Measurements from ENCODE around the gene QPCTL. TPM values are rescaled to one million over a fixed set of nuclear protein-coding genes. Genes with fewer than 3 reads are reported as not detected.

Gene QPCTL
- total and polyA plus RNA-seq, 9 of the 15 experiments (the other 6 are each of a cell fraction or from before 2014, with no cell fraction given), result 0.99 to 31.3 (median 12.7) TPM

DNA sequence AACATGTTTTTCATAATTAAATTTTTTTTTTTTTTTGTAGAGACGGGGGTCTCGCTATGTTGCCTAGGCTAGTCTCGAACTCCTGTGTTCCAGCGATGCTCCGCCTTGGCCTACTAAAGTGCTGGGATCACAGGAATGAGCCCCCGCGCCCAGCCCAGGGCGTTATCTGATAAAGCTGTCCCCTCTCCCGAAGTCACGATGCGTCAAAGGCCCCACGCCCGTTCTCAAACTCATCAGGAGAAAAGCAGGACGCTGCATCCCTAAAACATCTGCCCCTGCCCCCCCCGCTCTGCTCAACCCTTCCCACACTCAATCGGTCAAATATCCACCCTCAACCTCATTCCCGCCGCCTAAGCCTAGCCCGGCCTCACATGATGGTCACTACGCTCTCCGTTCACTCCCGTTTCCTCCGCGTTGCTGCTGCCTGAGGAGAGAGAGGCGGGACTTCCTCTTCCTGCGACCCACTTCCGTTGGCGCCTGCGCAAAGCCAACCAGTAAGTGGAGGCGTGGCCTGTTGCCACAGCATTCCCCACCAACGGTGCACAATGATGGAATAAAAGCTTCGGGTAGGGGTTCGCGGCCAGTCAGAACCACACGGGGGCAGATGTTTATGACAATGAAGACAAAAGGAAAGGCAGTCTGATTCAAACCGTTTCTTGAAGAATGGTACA lies 815 bp upstream of the QPCTL start, which contains the start of gene SNRPD2 (continued):
- TF ChIP-seq, protein P1, sequence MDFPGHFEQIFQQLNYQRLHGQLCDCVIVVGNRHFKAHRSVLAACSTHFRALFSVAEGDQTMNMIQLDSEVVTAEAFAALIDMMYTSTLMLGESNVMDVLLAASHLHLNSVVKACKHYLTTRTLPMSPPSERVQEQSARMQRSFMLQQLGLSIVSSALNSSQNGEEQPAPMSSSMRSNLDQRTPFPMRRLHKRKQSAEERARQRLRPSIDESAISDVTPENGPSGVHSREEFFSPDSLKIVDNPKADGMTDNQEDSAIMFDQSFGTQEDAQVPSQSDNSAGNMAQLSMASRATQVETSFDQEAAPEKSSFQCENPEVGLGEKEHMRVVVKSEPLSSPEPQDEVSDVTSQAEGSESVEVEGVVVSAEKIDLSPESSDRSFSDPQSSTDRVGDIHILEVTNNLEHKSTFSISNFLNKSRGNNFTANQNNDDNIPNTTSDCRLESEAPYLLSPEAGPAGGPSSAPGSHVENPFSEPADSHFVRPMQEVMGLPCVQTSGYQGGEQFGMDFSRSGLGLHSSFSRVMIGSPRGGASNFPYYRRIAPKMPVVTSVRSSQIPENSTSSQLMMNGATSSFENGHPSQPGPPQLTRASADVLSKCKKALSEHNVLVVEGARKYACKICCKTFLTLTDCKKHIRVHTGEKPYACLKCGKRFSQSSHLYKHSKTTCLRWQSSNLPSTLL (IDR thresholded peaks at IDR 0.05), result no peak
- peak; percentile 98 for TF ChIP-seq POLR2B (IDR thresholded peaks at IDR 0.05; ENCODE audit: low read depth, partially characterized antibody)
- TF ChIP-seq TEAD4 (IDR thresholded peaks at IDR 0.05; ENCODE audit: low read length), result peak; percentile 5; the same call in 1 of the 2 replicates
- no peak for TF ChIP-seq TEAD4 (CRISPR knock-in tag; IDR thresholded peaks at IDR 0.05; ENCODE audit: borderline replicate concordance)
- TF ChIP-seq, protein P2, sequence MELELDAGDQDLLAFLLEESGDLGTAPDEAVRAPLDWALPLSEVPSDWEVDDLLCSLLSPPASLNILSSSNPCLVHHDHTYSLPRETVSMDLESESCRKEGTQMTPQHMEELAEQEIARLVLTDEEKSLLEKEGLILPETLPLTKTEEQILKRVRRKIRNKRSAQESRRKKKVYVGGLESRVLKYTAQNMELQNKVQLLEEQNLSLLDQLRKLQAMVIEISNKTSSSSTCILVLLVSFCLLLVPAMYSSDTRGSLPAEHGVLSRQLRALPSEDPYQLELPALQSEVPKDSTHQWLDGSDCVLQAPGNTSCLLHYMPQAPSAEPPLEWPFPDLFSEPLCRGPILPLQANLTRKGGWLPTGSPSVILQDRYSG (tag; conservative IDR thresholded peaks at IDR 0.05; ENCODE audit: low read depth), result no peak
- TF ChIP-seq, protein P3, sequence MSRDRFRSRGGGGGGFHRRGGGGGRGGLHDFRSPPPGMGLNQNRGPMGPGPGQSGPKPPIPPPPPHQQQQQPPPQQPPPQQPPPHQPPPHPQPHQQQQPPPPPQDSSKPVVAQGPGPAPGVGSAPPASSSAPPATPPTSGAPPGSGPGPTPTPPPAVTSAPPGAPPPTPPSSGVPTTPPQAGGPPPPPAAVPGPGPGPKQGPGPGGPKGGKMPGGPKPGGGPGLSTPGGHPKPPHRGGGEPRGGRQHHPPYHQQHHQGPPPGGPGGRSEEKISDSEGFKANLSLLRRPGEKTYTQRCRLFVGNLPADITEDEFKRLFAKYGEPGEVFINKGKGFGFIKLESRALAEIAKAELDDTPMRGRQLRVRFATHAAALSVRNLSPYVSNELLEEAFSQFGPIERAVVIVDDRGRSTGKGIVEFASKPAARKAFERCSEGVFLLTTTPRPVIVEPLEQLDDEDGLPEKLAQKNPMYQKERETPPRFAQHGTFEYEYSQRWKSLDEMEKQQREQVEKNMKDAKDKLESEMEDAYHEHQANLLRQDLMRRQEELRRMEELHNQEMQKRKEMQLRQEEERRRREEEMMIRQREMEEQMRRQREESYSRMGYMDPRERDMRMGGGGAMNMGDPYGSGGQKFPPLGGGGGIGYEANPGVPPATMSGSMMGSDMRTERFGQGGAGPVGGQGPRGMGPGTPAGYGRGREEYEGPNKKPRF (IDR thresholded peaks at IDR 0.05; ENCODE audit: low read depth, low read length), result no peak
- TF ChIP-seq YBX1 (IDR thresholded peaks at IDR 0.05), result no peak
- TF ChIP-seq BRD9 (IDR thresholded peaks at IDR 0.05; ENCODE audit: low read depth, partially characterized antibody), result peak; percentile 62
- TF ChIP-seq NONO (IDR thresholded peaks at IDR 0.05; ENCODE audit: low read depth in 2 of 2, low read length in 1 of 2), result no peak
- no peak for TF ChIP-seq ZNF140 (CRISPR knock-in tag; IDR thresholded peaks at IDR 0.05)
- no peak for TF ChIP-seq ZNF589 (CRISPR knock-in tag; IDR thresholded peaks at IDR 0.05; ENCODE audit: low read depth)
- no peak for TF ChIP-seq FIP1L1 (IDR thresholded peaks at IDR 0.05; ENCODE audit: low read depth, low read length, poor library complexity, severe bottlenecking)
- no peak for TF ChIP-seq HDGF (IDR thresholded peaks at IDR 0.05)
- TF ChIP-seq ELF4 (CRISPR knock-in tag; IDR thresholded peaks at IDR 0.05), result peak; percentile 55; the same call in 1 of the 2 replicates
- TF ChIP-seq, protein P4, sequence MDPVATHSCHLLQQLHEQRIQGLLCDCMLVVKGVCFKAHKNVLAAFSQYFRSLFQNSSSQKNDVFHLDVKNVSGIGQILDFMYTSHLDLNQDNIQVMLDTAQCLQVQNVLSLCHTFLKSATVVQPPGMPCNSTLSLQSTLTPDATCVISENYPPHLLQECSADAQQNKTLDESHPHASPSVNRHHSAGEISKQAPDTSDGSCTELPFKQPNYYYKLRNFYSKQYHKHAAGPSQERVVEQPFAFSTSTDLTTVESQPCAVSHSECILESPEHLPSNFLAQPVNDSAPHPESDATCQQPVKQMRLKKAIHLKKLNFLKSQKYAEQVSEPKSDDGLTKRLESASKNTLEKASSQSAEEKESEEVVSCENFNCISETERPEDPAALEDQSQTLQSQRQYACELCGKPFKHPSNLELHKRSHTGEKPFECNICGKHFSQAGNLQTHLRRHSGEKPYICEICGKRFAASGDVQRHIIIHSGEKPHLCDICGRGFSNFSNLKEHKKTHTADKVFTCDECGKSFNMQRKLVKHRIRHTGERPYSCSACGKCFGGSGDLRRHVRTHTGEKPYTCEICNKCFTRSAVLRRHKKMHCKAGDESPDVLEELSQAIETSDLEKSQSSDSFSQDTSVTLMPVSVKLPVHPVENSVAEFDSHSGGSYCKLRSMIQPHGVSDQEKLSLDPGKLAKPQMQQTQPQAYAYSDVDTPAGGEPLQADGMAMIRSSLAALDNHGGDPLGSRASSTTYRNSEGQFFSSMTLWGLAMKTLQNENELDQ (CRISPR knock-in tag; IDR thresholded peaks at IDR 0.05; ENCODE audit: borderline replicate concordance), result peak; percentile 54; the same call in 1 of the 2 replicates
- no peak for TF ChIP-seq MED1 (CRISPR knock-in tag; IDR thresholded peaks at IDR 0.05; ENCODE audit: borderline replicate concordance)
- TF ChIP-seq, protein P5, sequence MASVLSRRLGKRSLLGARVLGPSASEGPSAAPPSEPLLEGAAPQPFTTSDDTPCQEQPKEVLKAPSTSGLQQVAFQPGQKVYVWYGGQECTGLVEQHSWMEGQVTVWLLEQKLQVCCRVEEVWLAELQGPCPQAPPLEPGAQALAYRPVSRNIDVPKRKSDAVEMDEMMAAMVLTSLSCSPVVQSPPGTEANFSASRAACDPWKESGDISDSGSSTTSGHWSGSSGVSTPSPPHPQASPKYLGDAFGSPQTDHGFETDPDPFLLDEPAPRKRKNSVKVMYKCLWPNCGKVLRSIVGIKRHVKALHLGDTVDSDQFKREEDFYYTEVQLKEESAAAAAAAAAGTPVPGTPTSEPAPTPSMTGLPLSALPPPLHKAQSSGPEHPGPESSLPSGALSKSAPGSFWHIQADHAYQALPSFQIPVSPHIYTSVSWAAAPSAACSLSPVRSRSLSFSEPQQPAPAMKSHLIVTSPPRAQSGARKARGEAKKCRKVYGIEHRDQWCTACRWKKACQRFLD (CRISPR knock-in tag; IDR thresholded peaks at IDR 0.05), result peak; percentile 59
- TF ChIP-seq ELF1 (tag; IDR thresholded peaks at IDR 0.05), result peak; percentile 76
- no peak; the same call in 1 of the 2 replicates for TF ChIP-seq LARP7 (IDR thresholded peaks at IDR 0.05)

All from K562 (cell line).